HG02970 (cell line): ENCODE data around the gene AMMECR1.
"Not testable (repeated sequence)": the region's sequence is repeated elsewhere in the genome, so short reads cannot be mapped to it uniquely, and the experiment has no call there.

Experiments
- ATAC-seq: cut with Tn5 transposase; IDR thresholded peaks from one replicate; pipeline ENCODE4 v1.9.1; 2021; ENCODE audit warnings: mild to moderate bottlenecking, moderate library complexity, moderate number of reproducible peaks; ENCODE audit not compliant: unreplicated experiment, low FRiP score

The AMMECR1 gene

DNA sequence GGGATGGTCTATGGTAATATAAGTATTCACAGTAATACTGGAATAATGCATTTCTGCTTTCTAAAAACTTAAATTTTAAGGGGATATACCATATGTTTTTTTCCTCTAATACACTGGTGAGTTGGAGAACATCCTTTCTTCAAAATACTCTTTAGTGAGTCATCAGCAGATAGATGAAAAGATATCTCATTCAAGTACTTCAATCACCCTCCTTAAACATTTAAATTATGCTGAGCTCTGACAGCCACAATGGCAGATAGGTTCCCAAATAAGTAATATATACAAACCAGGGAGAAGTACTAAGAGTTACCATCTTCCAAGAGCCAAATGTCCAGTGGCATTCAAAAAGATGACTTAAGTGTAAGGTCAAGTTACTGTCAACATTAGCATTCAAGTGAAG, 52.2 kb downstream of the AMMECR1 start:
- ATAC-seq, result no peak

DNA sequence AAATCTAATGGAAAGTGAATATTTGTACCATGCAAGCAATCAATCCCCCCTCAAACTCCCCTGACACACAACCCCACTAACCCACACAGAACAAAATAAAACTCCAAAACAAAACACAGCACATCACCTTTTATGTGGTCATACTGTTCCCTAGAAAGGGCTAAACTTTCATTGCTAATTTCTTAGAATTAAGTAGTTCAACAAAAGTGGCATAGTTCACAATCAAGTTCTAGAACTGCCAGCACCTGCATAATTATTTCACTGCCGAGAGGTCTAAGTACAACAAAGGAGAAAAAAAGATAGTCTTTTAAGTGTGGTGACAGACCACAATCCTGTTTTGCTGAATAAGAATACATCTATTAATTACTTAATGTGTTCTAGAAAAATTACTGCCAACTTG, 58.8 kb downstream of the AMMECR1 start:
- no peak for ATAC-seq

DNA sequence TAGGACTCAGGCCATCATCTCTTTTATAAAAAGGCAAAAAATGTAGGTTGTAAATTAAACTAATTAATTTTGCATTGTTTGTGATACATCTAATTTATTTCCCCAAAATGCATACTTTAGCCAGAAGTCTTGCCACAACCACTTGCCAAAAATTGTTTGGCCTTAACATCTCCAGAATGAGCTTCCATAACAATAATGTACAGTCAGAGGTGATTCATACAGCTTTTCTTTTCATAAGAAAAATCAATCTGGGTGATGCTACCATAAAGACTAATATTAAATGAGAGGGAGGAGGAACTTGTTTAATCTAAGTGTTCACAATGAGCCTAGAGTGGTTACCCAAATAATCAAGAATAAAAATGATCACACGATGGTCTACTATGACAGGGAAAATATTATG, 59.3 kb downstream of the AMMECR1 start:
- ATAC-seq, result no peak

GRCh38 chrX:110257889-110258288, 60.0 kb downstream of the AMMECR1 start:
- no peak for ATAC-seq

- ATAC-seq, result no peak
Measured at GRCh38 chrX:110252711-110253110, 65.2 kb downstream of the AMMECR1 start.

- no peak for ATAC-seq
Measured at GRCh38 chrX:110251961-110252360, 65.9 kb downstream of the AMMECR1 start.

- ATAC-seq, result no peak
Measured at GRCh38 chrX:110251526-110251925, 66.4 kb downstream of the AMMECR1 start.

GRCh38 chrX:110250847-110251246, 67.0 kb downstream of the AMMECR1 start:
- ATAC-seq, result no peak

- ATAC-seq, result no peak
Measured at GRCh38 chrX:110248578-110248977, 69.3 kb downstream of the AMMECR1 start.

DNA sequence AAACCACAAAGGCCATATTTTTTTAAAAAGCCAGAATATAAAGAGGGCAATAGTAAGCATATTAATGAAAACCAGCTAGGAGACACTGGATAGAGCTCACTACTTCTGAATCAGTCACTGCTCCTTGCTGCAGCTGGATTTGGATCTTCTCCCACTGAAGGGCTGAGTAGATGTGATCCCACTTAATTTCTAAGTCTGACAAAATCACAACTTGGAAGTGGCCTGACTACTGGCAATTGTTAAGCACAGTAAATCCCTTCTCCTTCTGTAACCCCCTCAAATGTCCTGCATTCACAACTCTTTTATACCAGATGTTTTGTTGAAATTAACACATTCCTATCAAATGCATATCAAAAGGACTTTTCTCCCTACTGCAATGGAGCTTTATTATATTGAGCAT, 72.9 kb downstream of the AMMECR1 start:
- no peak for ATAC-seq

DNA sequence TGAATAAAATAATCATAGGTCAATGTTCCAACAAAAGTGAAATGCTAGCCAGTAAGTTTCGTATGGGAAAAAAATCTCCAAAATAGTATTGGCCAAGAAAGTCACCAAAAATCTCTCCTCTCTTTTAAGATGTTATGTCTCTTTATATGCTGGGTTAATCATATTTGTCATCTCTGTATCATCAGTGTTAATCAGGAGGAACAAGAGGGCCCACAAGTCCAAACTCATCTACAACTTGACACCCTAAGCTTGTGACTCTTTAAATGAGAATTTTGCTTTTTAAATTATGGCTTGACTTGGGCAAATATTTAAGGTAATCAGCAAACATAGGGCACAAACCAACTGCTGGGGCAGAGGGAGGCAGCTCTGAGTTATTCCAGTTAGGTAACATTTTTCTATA, 75.5 kb downstream of the AMMECR1 start:
- no peak for ATAC-seq

DNA sequence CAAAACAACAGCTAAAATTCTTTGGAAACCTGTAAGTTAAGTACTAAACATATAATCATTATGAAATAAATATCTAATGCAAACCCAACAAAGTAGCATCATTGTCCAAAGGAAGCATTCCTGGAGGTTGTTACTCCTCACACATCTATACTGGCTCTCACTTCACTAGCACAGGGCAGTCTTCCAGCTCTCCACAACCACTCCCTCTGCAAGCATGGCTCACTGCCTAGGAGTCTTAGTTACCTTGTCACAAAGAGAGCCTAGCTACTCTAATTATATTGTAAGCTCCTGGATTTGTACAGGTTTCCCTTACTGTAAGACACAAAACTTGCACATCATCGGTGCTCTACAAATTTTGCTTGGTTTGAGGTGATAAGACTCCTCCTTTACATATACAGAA, 76.1 kb downstream of the AMMECR1 start:
- ATAC-seq, result no peak

- ATAC-seq, result not testable (repeated sequence)
Measured at GRCh38 chrX:110238259-110238658, 79.6 kb downstream of the AMMECR1 start.

GRCh38 chrX:110231485-110231884, 86.4 kb downstream of the AMMECR1 start:
- ATAC-seq, result not testable (repeated sequence)

GRCh38 chrX:110229497-110230111, 88.3 kb downstream of the AMMECR1 start:
- ATAC-seq, result not testable (repeated sequence)

DNA sequence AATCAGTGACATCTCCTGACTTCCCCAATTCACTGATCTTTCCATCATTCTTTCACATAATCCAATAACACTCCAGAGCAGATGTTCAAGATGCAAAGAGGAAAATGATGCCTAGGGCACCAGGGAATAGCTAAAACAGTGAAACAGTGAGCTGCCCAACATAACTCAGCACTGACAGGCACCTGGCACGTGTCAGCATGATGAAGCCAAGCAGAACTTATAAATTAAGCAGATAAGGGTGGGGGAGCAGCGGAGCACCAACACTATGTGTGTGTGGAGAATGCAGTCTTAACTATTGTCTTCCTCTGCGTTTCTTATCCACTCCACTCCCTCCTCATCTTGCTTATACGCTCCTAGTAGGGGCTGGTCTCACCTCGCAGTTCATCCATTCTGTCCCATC, 89.4 kb downstream of the AMMECR1 start:
- no peak for ATAC-seq

DNA sequence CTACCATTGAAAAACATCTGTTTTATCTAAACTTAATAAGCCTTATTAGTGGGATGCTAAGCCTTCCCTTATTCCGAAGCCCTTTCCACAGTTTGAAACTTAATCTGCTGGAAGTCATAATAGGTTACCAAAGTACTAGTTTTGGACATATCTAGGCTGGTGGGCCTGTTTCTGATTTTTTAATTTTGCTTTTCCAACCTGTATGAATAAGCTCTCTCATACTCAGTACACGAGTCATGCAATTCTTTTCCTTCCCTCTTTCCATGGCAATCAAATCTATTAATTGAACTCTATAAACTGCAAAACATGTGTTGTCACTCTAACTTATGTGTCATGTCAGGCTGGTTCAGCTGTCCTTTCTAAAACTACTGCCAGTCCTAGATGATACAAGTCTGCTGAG, 91.0 kb downstream of the AMMECR1 start:
- no peak for ATAC-seq

DNA sequence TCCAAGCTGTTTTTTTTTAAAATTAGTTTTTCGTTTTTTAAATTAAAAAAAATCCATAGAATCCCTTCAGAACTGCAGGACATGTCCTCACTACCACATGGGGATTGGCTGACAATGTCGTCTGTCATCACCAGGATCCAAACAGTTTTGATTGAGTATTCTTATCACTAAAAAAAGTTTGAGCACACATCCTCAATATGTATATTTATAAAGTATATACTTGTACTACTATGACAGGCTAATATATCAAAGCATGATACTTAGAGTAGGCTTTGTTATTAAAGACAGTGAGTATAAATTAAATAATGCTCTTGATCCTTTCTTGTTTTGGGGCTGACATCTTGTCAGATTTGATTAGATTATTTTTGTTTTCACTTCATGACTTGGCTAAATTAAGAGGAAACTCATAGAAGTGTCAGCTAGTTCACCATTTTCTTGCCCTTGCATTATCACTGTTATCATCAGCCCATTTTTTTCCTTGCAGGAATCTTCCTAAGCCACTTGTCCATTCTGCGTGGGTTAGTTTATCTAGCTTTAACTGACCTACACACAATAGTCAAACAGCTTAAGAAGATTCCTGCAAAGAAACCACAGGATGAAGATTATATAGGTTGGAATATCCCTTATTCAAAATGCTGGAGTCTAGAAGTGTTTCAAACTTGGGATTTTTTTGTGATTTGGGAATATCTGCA, 92.8 kb downstream of the AMMECR1 start:
- ATAC-seq, result no peak

DNA sequence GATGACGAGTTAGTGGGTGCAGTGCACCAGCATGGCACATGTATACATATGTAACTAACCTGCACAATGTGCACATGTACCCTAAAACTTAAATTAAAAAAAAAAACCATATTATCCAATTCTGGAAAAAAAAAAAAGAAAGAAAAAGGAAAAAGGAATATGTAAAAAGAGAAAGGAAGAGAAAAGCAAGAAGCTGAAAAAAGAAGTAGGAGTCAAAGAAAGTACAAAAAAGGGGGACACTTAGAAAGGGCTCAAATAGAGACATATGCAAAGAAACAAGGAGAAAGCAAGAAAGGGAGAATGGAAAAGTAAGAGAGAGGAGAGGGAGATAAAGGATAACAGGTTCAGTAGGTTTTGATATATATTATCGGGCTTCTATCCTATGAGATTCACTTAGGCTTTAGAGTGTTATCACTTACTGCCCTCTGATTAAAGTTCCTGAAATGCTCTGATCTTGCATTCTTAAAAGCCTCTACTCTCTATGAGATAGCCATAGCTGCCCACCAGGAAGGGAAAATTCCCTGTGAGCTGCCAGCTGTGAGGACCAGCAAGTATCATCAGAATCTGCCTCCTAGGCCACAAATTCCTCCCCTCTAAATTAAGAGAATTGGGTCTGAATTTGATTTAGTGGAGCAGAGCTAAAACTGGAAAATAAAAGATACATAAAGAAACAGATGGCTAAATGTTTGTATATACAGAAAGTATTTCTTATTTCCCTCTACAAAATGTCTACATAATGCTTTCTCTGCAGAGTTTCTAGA, 95.2 kb downstream of the AMMECR1 start:
- no peak for ATAC-seq

DNA sequence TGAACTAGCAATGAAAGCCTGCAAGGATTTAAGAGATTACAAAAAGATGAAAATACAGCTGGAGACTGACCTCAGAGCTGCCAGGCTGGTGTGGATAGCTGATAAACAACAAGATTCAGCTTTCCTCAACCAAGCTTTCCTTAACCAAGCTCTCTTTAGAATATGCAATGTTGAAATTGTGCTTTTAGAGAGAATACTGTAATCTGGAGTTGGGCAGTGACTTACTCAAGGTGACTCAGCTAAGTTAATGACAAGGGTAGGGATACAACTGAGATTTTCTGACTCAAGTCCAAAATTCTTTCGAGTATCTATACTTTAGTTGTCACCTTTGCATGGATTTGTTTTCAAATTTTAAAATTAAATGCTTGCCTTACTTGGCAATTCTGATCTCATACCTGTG, 98.0 kb downstream of the AMMECR1 start:
- ATAC-seq, result no peak

DNA sequence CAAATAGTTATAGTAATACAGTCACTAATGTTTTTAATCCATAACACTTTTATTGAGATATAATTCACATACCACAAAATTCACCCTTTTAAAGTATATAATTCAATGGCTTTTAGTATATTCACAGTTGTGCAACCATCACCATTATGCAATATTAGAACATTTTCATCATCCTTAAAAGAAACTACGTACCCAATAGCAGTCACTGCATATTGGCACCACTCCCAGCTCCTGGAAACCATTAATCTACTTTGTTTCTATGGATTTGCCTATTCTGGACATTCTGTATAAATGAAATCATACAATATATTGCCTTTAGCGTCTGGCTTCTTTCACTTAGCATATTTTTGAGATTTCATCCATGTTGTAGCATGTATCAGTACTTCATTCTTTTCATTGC, 99.3 kb downstream of the AMMECR1 start:
- no peak for ATAC-seq

DNA sequence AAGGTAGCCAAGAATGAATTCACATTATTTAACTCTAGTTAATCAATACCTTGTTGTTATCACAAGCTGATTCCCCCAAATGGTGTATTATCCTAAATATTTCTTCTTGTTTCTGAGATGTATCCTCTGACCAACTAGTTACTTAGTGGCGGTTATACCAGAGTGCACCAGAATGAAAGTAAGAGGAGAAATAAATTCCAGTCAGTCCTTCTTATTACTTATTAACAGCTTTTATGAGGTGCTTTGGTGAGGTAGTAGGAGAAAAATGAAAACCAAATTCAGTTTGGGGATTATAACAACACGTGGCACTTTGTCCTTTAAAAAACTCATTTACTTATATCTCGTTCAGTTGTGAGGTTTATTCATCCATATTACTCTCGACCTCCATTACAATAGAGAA, 101.9 kb downstream of the AMMECR1 start:
- ATAC-seq, result no peak
